ENCODE results near the gene COL13A1.

GRCh38 chr10:69858201-69858600 is 56.5 kb downstream of the COL13A1 start:
- TF ChIP-seq ZNF8 (CRISPR knock-in tag; IDR thresholded peaks at IDR 0.05) (no peak), ARNTL (CRISPR knock-in tag; IDR thresholded peaks at IDR 0.05; ENCODE audit: borderline replicate concordance, low read depth) (no peak), OSR1 (CRISPR knock-in tag; IDR thresholded peaks at IDR 0.05) (no peak)

Measured in SK-N-SH treated with all-trans-retinoic acid at 6 μM for 48 hours (cell line).